ENCODE results near the gene STUB1. TPM values are rescaled to one million over a fixed set of nuclear protein-coding genes. Genes with fewer than 3 reads are reported as not detected.

The STUB1 gene
- total and polyA plus RNA-seq, 10 of the 15 experiments (the other 5 are each of a cell fraction or from before 2014, with no cell fraction given): 4.2 to 136 (median 67.1) TPM

- no peak for TF ChIP-seq BCL3 (IDR thresholded peaks at IDR 0.05; ENCODE audit: borderline replicate concordance, insufficient read depth, low read depth, low read length, poor library complexity, severe bottlenecking)
- TF ChIP-seq NR2C2 (IDR thresholded peaks at IDR 0.05; ENCODE audit: borderline replicate concordance, control insufficient read depth, insufficient read length, low read depth): no peak
- TF ChIP-seq MAX (IDR thresholded peaks at IDR 0.05; ENCODE audit: low read depth, low read length): peak; percentile 98
- TF ChIP-seq BMI1 (IDR thresholded peaks at IDR 0.05; ENCODE audit: borderline replicate concordance): peak; percentile 89
- TF ChIP-seq REST (IDR thresholded peaks at IDR 0.05; ENCODE audit: low read depth, low read length): no peak
- peak; percentile 64 for TF ChIP-seq HCFC1 (IDR thresholded peaks at IDR 0.05; ENCODE audit: low read length)
- peak; percentile 81 for TF ChIP-seq ELK1 (IDR thresholded peaks at IDR 0.05; ENCODE audit: low read depth, low read length)
- no peak; the same call in 1 of the 2 replicates for TF ChIP-seq GABPA (IDR thresholded peaks at IDR 0.05; ENCODE audit: low read depth)
- no peak for TF ChIP-seq TCF3 (IDR thresholded peaks at IDR 0.05; ENCODE audit: borderline replicate concordance, insufficient read depth, low read depth, low read length)
- peak; percentile 79; the same call in 1 of the 2 replicates for TF ChIP-seq CREM (IDR thresholded peaks at IDR 0.05; ENCODE audit: low read depth)
- peak; percentile 98; the same call in 1 of the 2 replicates for TF ChIP-seq RB1 (IDR thresholded peaks at IDR 0.05; ENCODE audit: borderline replicate concordance)
- peak; percentile 82; the same call in 1 of the 2 replicates for TF ChIP-seq LARP7 (IDR thresholded peaks at IDR 0.05)
- no peak for TF ChIP-seq ASH2L (IDR thresholded peaks at IDR 0.05; ENCODE audit: borderline replicate concordance, low read depth)
- TF ChIP-seq ZSCAN29 (IDR thresholded peaks at IDR 0.05): no peak
- peak; percentile 59; the same call in 1 of the 2 replicates for TF ChIP-seq CHD2 (IDR thresholded peaks at IDR 0.05; ENCODE audit: borderline replicate concordance, low read depth, low read length)
- peak; percentile 99 for TF ChIP-seq SIN3A (IDR thresholded peaks at IDR 0.05; ENCODE audit: low read depth, low read length)
- peak; percentile 51; the same call in 1 of the 2 replicates for TF ChIP-seq POLR2AphosphoS2 (IDR thresholded peaks at IDR 0.05; ENCODE audit: low read depth, low read length)
- TF ChIP-seq SMAD5 (IDR thresholded peaks at IDR 0.05; ENCODE audit: low read depth): no peak
- peak; percentile 73 for TF ChIP-seq ZBTB40 (IDR thresholded peaks at IDR 0.05; ENCODE audit: borderline replicate concordance)
These were observed 31.2 kb upstream of the STUB1 start, which contains the start of gene WDR90 (continued) for GRCh38 chr16:648781-649589.
